Ovary (tissue), 3 donors: ENCODE measurements around the gene GPER1.

Experiments
- CTCF ChIP-seq, 3 donors: fragments of 450-650 bp in 2 of 3; fragments of 200-600 bp in 1 of 3; IDR thresholded peaks; one replicate each; pipeline versions ENCODE4 v1.5.1 to v1.8.0; 2016 to 2022; ENCODE audit warnings: antibody characterized with exemption in 3 of 3, mild to moderate bottlenecking in 1 of 3
- EP300 ChIP-seq: sonication (generic); formaldehyde crosslinking; IDR thresholded peaks from one replicate; pipeline ENCODE4 v1.6.1; 2017; ENCODE audit warnings: antibody characterized with exemption
- POLR2A ChIP-seq: fragments of 450-650 bp; IDR thresholded peaks from one replicate; pipeline ENCODE4 v1.6.1; 2017; ENCODE audit warnings: antibody characterized with exemption, mild to moderate bottlenecking, moderate library complexity
- donor health status: DM: no; HTN: no; CAD: no.

GRCh38 chr7:1110358-1110757 lies 22.4 kb downstream of the GPER1 start:
- TF ChIP-seq CTCF (IDR thresholded peaks at IDR 0.05): no peak
- TF ChIP-seq POLR2A: no peak
- TF ChIP-seq EP300: no peak
